ENCODE data around the gene SLC25A3. TPM values are rescaled to one million over a fixed set of nuclear protein-coding genes. Genes with fewer than 3 reads are reported as not detected.
"Not testable (repeated sequence)": the region's sequence is repeated elsewhere in the genome, so short reads cannot be mapped to it uniquely, and the experiment has no call there.

Gene SLC25A3
- total RNA-seq, 1 experiment from 2014 or later, result 1,050 TPM

- no peak for DNase-seq (ENCODE audit: extremely low read depth, low read depth)
Observed at GRCh38 chr12:98594050-98594835, 757 bp downstream of the SLC25A3 start.

- no peak for DNase-seq (ENCODE audit: extremely low read depth, low read depth)
Observed at GRCh38 chr12:98595243-98595988, 1.9 kb downstream of the SLC25A3 start.

- DNase-seq (ENCODE audit: extremely low read depth, low read depth), result not testable (repeated sequence)
Observed at GRCh38 chr12:98597313-98597712, 3.8 kb downstream of the SLC25A3 start.

GRCh38 chr12:98601924-98602323 lies 8.4 kb downstream of the SLC25A3 start:
- no peak for DNase-seq (ENCODE audit: extremely low read depth, low read depth)

- no peak for DNase-seq (ENCODE audit: extremely low read depth, low read depth)
Observed at GRCh38 chr12:98606359-98606988, 13.0 kb downstream of the SLC25A3 start.

GRCh38 chr12:98610596-98610995 lies 17.1 kb downstream of the SLC25A3 start:
- no peak for DNase-seq (ENCODE audit: extremely low read depth, low read depth)

GRCh38 chr12:98612696-98613334 lies 19.3 kb downstream of the SLC25A3 start:
- no peak for DNase-seq (ENCODE audit: extremely low read depth, low read depth)

GRCh38 chr12:98618952-98619351 lies 25.5 kb downstream of the SLC25A3 start:
- DNase-seq (ENCODE audit: extremely low read depth, low read depth), result no peak

- DNase-seq (ENCODE audit: extremely low read depth, low read depth), result no peak
Observed at GRCh38 chr12:98635657-98636323, 42.3 kb downstream of the SLC25A3 start.

GRCh38 chr12:98637068-98637467 lies 43.6 kb downstream of the SLC25A3 start:
- no peak for DNase-seq (ENCODE audit: extremely low read depth, low read depth)

- no peak for DNase-seq (ENCODE audit: extremely low read depth, low read depth)
Observed at GRCh38 chr12:98638009-98638408, 44.5 kb downstream of the SLC25A3 start.

GRCh38 chr12:98639491-98639890 lies 46.0 kb downstream of the SLC25A3 start:
- no peak for DNase-seq (ENCODE audit: extremely low read depth, low read depth)

GRCh38 chr12:98642801-98643200 lies 49.3 kb downstream of the SLC25A3 start:
- not testable (repeated sequence) for DNase-seq (ENCODE audit: extremely low read depth, low read depth)

- no peak for DNase-seq (ENCODE audit: extremely low read depth, low read depth)
Observed at GRCh38 chr12:98644433-98644711, 50.9 kb downstream of the SLC25A3 start.

- peak; percentile 94 for DNase-seq (ENCODE audit: extremely low read depth, low read depth)
Observed at GRCh38 chr12:98644712-98645571, 51.5 kb downstream of the SLC25A3 start, which contains the start of the genes APAF1 and IKBIP. TSS of gene APAF1 (plus strand) at chr12:98645290. CDS start at chr12:98648360, 3,070 bp downstream. TSS of gene IKBIP (minus strand) at chr12:98644788. CDS start at chr12:98644701, 87 bp downstream.

- DNase-seq (ENCODE audit: extremely low read depth, low read depth), result peak; percentile 13
Observed at GRCh38 chr12:98645572-98646067, 52.1 kb downstream of the SLC25A3 start.

GRCh38 chr12:98646294-98647090 lies 53.0 kb downstream of the SLC25A3 start:
- peak; percentile 5 for DNase-seq (ENCODE audit: extremely low read depth, low read depth)

- no peak for DNase-seq (ENCODE audit: extremely low read depth, low read depth)
Observed at GRCh38 chr12:98651328-98651727, 57.8 kb downstream of the SLC25A3 start.
